ENCODE measurements around the gene NPAS3.

- TF ChIP-seq, protein P1, sequence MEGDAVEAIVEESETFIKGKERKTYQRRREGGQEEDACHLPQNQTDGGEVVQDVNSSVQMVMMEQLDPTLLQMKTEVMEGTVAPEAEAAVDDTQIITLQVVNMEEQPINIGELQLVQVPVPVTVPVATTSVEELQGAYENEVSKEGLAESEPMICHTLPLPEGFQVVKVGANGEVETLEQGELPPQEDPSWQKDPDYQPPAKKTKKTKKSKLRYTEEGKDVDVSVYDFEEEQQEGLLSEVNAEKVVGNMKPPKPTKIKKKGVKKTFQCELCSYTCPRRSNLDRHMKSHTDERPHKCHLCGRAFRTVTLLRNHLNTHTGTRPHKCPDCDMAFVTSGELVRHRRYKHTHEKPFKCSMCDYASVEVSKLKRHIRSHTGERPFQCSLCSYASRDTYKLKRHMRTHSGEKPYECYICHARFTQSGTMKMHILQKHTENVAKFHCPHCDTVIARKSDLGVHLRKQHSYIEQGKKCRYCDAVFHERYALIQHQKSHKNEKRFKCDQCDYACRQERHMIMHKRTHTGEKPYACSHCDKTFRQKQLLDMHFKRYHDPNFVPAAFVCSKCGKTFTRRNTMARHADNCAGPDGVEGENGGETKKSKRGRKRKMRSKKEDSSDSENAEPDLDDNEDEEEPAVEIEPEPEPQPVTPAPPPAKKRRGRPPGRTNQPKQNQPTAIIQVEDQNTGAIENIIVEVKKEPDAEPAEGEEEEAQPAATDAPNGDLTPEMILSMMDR (conservative IDR thresholded peaks at IDR 0.05): no peak
- no peak for TF ChIP-seq EZH2 (IDR thresholded peaks at IDR 0.05; ENCODE audit: low read depth)
Measured at GRCh38 chr14:33275879-33276278, 337.2 kb downstream of the NPAS3 start.
